Psoas muscle (tissue), 8 donors: ENCODE measurements around the gene SINHCAF. TPM values are rescaled to one million over a fixed set of nuclear protein-coding genes. Genes with fewer than 3 reads are reported as not detected.

Experiments used
- ATAC-seq, 4 donors: fragments of 200-7000 bp; cut with Tn5 transposase; one replicate each; pipeline ENCODE4 v1.9.1; 2020; ENCODE audit warnings: moderate library complexity in 3 of 4, mild to moderate bottlenecking in 2 of 4
- DNase-seq, 2 donors: peaks; one replicate each; pipeline ENCODE4 v3.0.0-alpha.2; 2020
- H3K27ac ChIP-seq: fragments of 200-600 bp; one replicate; pipeline ENCODE4 v1.8.0; 2022
- H3K27me3 ChIP-seq, 3 donors: fragments of 200-600 bp in 1 of 3; one replicate each; pipeline versions ENCODE4 v1.6.1 to v1.8.0; 2013 to 2022; ENCODE audit warnings: low read length in 2 of 3, mild to moderate bottlenecking in 2 of 3, moderate library complexity in 1 of 3; ENCODE audit not compliant: insufficient read depth in 3 of 3
- H3K36me3 ChIP-seq, 2 donors: fragments of 200-600 bp in 1 of 2; one replicate each; pipeline versions ENCODE4 v1.6.1 to v1.8.0; 2013 to 2022; ENCODE audit warnings: low read depth in 1 of 2, mild to moderate bottlenecking in 1 of 2, moderate library complexity in 1 of 2; ENCODE audit not compliant: insufficient read depth in 1 of 2
- H3K4me1 ChIP-seq: fragments of 200-600 bp; one replicate; pipeline ENCODE4 v1.8.0; 2022
- H3K4me3 ChIP-seq: fragments of 200-600 bp; one replicate; pipeline ENCODE4 v1.8.0; 2022; ENCODE audit warnings: mild to moderate bottlenecking
- H3K9me3 ChIP-seq: fragments of 200-600 bp; one replicate; pipeline ENCODE4 v1.8.0; 2022
- CTCF ChIP-seq: fragments of 200-600 bp; IDR thresholded peaks from one replicate; pipeline ENCODE4 v1.8.0; 2022; ENCODE audit warnings: antibody characterized with exemption
- WGBS, 3 donors: extraction: QIAGEN DNeasy Blood & Tissue Kit; methylation state at CpG; one replicate each; pipeline versions ENCODE4 v1.1.6 to v1.1.7; 2013; 5-methylcytosine and 5-hydroxymethylcytosine counted together
- intact Hi-C, 2 donors: fragments of 100-400 bp; cut with DNase I; formaldehyde crosslinking; loops; one replicate each; pipeline versions ENCODE4 v1.11.0 to v1.14.2; 2022
- polyA plus RNA-seq, 3 donors: library from polyadenylated mRNA; stranded (reverse); fragments of 200-250 nt; gene quantifications; one replicate each; pipeline ENCODE4 v1.2.3, GENCODE V29; 2013
- total RNA-seq, 4 donors: library from RNA; stranded (reverse); fragmentation: NEBNext Ultra II Directional in 2 of 4; extraction: Animal tissue kit (Norgen Biotek cat#: 25700) in 2 of 4; gene quantifications; one replicate each; pipeline versions ENCODE4 v1.2.1 to v1.2.4, GENCODE V29; 2021 to 2023
- donor health status: healthy with polysubstance abuse.
- donor health status: DM: no; HTN: no; CAD: no; lungs with moderate emphysema.
- donor health status: Bipolar disorder and iron deficiency.
- donor health status: healthy.
- donor health status: DM: yes; HTN: yes; CAD: no.
- donor health status: DM: no; HTN: no; CAD: no.
- donor health status: DM: no; HTN: no; CAD: no.
- donor health status: DM: yes; HTN: yes; CAD: no.

SINHCAF gene
- total and polyA plus RNA-seq, 7 donors, result 1.3 to 7.7 (median 2.9) TPM

GRCh38 chr12:31312431-31312830, 13.5 kb downstream of the SINHCAF start:
- intact Hi-C loops, result no loop called here
- DNase-seq, result no peak
- ATAC-seq, result no peak

GRCh38 chr12:31311634-31312258, 14.2 kb downstream of the SINHCAF start:
- H3K4me3 ChIP-seq, result no peak overlapping the region
- TF ChIP-seq CTCF, result no peak
- no peaks in the 10 kb centered on the region for H3K4me1 ChIP-seq
- DNase-seq, result no peak
- WGBS, 3 donors, result 95 to 99% (median 95%) methylated on average over 2 of the region's 2 CpGs
- ATAC-seq, result no peak
- intact Hi-C loops, result no loop called here
- no peak overlapping the region for H3K27ac ChIP-seq
- H3K9me3 ChIP-seq, result no peaks in the 10 kb centered on the region
- H3K27me3 ChIP-seq, result no peaks in the 10 kb centered on the region
- H3K36me3 ChIP-seq, result no peaks in the 10 kb centered on the region

More at GRCh38 chr12:31312431-31312830, 13.5 kb downstream of the SINHCAF start:
- Histone ChIP-seq H3K4me1 (no peaks in the 10 kb centered on the region), H3K9me3 (no peaks in the 10 kb centered on the region), H3K36me3 (no peaks in the 10 kb centered on the region), H3K27me3 (no peaks in the 10 kb centered on the region), H3K27ac (no peak overlapping the region), H3K4me3 (no peak overlapping the region)
- 100% methylated on average over 1 of the region's 1 CpG for WGBS, 3 donors
- TF ChIP-seq CTCF, result no peak

- DNase-seq, result no peak
- no peak overlapping the region for H3K4me3 ChIP-seq
- intact Hi-C loops, result no loop called here
- TF ChIP-seq CTCF, result no peak
- ATAC-seq, result no peak
- no peaks in the 10 kb centered on the region for H3K36me3 ChIP-seq
- WGBS, 3 donors, result 96 to 98% (median 96%) methylated on average over 2 of the region's 2 CpGs
- H3K27me3 ChIP-seq, result no peaks in the 10 kb centered on the region
- no peaks in the 10 kb centered on the region for H3K9me3 ChIP-seq
- H3K27ac ChIP-seq, result no peak overlapping the region
- H3K4me1 ChIP-seq, result no peaks in the 10 kb centered on the region
Observed at GRCh38 chr12:31310488-31310887, 15.5 kb downstream of the SINHCAF start.

GRCh38 chr12:31309279-31309678, 16.7 kb downstream of the SINHCAF start:
- DNase-seq, result no peak
- TF ChIP-seq CTCF, result no peak
- intact Hi-C loops, result no loop called here
- WGBS, 3 donors, result 85 to 91% (median 86%) methylated on average over 1 of the region's 1 CpG
- H3K27ac ChIP-seq, result no peak overlapping the region
- H3K4me3 ChIP-seq, result no peak overlapping the region
- no peaks in the 10 kb centered on the region for H3K27me3 ChIP-seq
- H3K4me1 ChIP-seq, result no peaks in the 10 kb centered on the region
- ATAC-seq, result no peak
- no peaks in the 10 kb centered on the region for H3K9me3 ChIP-seq
- H3K36me3 ChIP-seq, result no peaks in the 10 kb centered on the region

GRCh38 chr12:31308116-31308515, 17.8 kb downstream of the SINHCAF start:
- ATAC-seq (no peak), DNase-seq (no peak)
- Histone ChIP-seq H3K27me3 (no peaks in the 10 kb centered on the region), H3K27ac (no peak overlapping the region), H3K9me3 (no peaks in the 10 kb centered on the region), H3K4me3 (no peak overlapping the region), H3K36me3 (no peaks in the 10 kb centered on the region), H3K4me1 (no peaks in the 10 kb centered on the region)
- no peak for TF ChIP-seq CTCF
- WGBS, 3 donors, result 78 to 88% (median 80%) methylated on average over 7 of the region's 7 CpGs
- intact Hi-C loops, result no loop called here
